Measurements from ENCODE around the gene NPAS3.

The NPAS3 gene

GRCh38 chr14:33499687-33500086 lies 561.0 kb downstream of the NPAS3 start:
- Histone ChIP-seq H3K27ac (replicated peaks) (no peak overlapping the region), H3K4me3 (replicated peaks; ENCODE audit: insufficient read depth, low read length) (no peak overlapping the region), H3K27me3 (ENCODE audit: insufficient read depth, poor library complexity, severe bottlenecking) (peaks cover 4% of the 10 kb centered on the region)
- no peak for DNase-seq (ENCODE audit: low read depth in 1 of 2, low spot score in 1 of 2)
- TF ChIP-seq POLR2AphosphoS5 (IDR thresholded peaks at IDR 0.05; ENCODE audit: low read depth) = no peak
- no peak for TF ChIP-seq CTCF (IDR thresholded peaks at IDR 0.05; ENCODE audit: insufficient read depth, low read length)
- TF ChIP-seq GABPA (IDR thresholded peaks at IDR 0.05; ENCODE audit: low read depth) = no peak

DNA sequence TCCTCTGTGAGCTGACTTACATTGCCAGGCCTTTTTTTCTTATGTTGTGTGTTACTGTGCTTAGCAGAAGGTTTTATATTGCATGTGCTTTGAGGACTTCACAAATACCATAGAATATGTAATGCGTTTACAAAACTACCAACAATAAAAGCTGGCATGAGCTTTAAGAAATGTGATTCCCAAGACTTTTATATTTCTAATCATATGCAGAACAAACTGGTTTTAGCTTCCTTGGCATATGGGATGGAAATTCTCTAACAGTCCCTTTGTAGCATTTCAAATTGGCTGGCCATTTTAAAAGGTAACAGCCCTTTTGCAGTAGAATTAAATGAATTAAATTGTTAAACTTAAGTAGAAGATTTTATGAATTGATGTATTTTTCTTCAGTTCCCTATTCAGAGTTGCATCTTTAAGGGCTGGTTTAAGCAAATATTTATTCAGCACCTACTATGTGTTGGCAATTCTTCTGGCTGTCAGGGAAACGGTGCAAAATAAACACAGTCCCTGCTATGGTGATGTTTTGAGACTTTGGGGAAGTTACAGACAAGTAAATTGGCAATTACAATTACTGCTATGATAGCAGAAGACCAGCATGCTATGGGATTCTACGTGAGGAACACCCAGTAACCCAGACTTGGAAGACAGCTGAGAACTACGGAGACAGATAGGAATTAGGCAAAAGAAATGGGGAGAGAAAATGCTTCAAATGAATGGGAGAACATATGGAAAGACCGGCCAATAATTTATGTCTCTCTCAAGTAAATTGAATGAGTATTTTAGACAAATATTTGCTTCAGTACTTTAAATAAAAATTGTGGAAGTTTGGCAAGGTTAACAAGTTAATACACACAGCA lies 565.8 kb downstream of the NPAS3 start:
- DNase-seq (ENCODE audit: low read depth in 1 of 2, low spot score in 1 of 2) = no peak
- H3K27ac ChIP-seq (replicated peaks) = no peak overlapping the region
- H3K4me3 ChIP-seq (replicated peaks; ENCODE audit: insufficient read depth, low read length) = no peak overlapping the region
- H3K27me3 ChIP-seq (ENCODE audit: insufficient read depth, poor library complexity, severe bottlenecking) = peaks cover 4% of the 10 kb centered on the region
- no peak for TF ChIP-seq SPI1 (IDR thresholded peaks at IDR 0.05; ENCODE audit: borderline replicate concordance, low read depth)
- TF ChIP-seq POLR2AphosphoS5 (IDR thresholded peaks at IDR 0.05; ENCODE audit: low read depth) = no peak
- TF ChIP-seq GABPA (IDR thresholded peaks at IDR 0.05; ENCODE audit: low read depth) = no peak
- TF ChIP-seq REST (IDR thresholded peaks at IDR 0.05; ENCODE audit: insufficient replicate concordance, low read depth) = no peak

- no peak overlapping the region for H3K27ac ChIP-seq (replicated peaks)
- H3K4me3 ChIP-seq (replicated peaks; ENCODE audit: insufficient read depth, low read length) = no peak overlapping the region
These were observed 566.7 kb downstream of the NPAS3 start for GRCh38 chr14:33505266-33505962.

GRCh38 chr14:33505963-33506329 lies 567.3 kb downstream of the NPAS3 start:
- TF ChIP-seq GABPA (IDR thresholded peaks at IDR 0.05; ENCODE audit: low read depth) (no peak), POLR2AphosphoS5 (IDR thresholded peaks at IDR 0.05; ENCODE audit: low read depth) (no peak), SPI1 (IDR thresholded peaks at IDR 0.05; ENCODE audit: borderline replicate concordance, low read depth) (no peak), CTCF (IDR thresholded peaks at IDR 0.05; ENCODE audit: insufficient read depth, low read length) (no peak), REST (IDR thresholded peaks at IDR 0.05; ENCODE audit: insufficient replicate concordance, low read depth) (no peak)
- H3K27ac ChIP-seq (replicated peaks) = no peak overlapping the region
- DNase-seq (ENCODE audit: low read depth in 1 of 2, low spot score in 1 of 2) = no peak
- no peak overlapping the region for H3K4me3 ChIP-seq (replicated peaks; ENCODE audit: insufficient read depth, low read length)
- H3K27me3 ChIP-seq (ENCODE audit: insufficient read depth, poor library complexity, severe bottlenecking) = peaks cover 4% of the 10 kb centered on the region

More at GRCh38 chr14:33505266-33505962, 566.7 kb downstream of the NPAS3 start:
- DNase-seq (ENCODE audit: low read depth in 1 of 2, low spot score in 1 of 2) = no peak
- H3K27me3 ChIP-seq (ENCODE audit: insufficient read depth, poor library complexity, severe bottlenecking) = peaks cover 4% of the 10 kb centered on the region
- no peak for TF ChIP-seq GABPA (IDR thresholded peaks at IDR 0.05; ENCODE audit: low read depth)

Measured in HL-60 (cell line).